PFSK-1 (cell line): ENCODE measurements around the gene PACS2.

Experiments used
- FOXP2 ChIP-seq: optimal IDR thresholded peaks from 2 replicates; pipeline ENCODE3; 2011; ENCODE audit warnings: borderline replicate concordance, control low read depth, inconsistent platforms; ENCODE audit not compliant: insufficient read depth; ENCODE audit errors: extremely low read length, extremely low read depth
- POLR2AphosphoS5 ChIP-seq: IDR thresholded peaks from 2 replicates; pipeline ENCODE4 v1.6.1; 2012; ENCODE audit warnings: low read depth, mild to moderate bottlenecking, control low read depth, low read length, moderate library complexity
- REST ChIP-seq, 2 experiments: IDR thresholded peaks; 2 replicates each; pipeline versions ENCODE4 v1.6.1 to v1.8.0; 2011 to 2012; ENCODE audit warnings: low read depth in 2 of 2, low read length in 2 of 2, control low read depth in 1 of 2, inconsistent platforms in 1 of 2, mild to moderate bottlenecking in 1 of 2, moderate library complexity in 1 of 2; ENCODE audit not compliant: insufficient read depth in 1 of 2
- SIN3A ChIP-seq: IDR thresholded peaks from 2 replicates; pipeline ENCODE4 v1.6.1; 2012; ENCODE audit warnings: mild to moderate bottlenecking, low read length, moderate library complexity, borderline replicate concordance; ENCODE audit not compliant: insufficient read depth
- TAF1 ChIP-seq: IDR thresholded peaks from 2 replicates; pipeline ENCODE4 v1.6.1; 2012; ENCODE audit warnings: low read length, control low read depth, borderline replicate concordance; ENCODE audit not compliant: insufficient read depth

PACS2 gene

GRCh38 chr14:105292826-105293711, 21.5 kb upstream of the PACS2 start:
- TF ChIP-seq POLR2AphosphoS5 = no peak
- no peak for TF ChIP-seq SIN3A
- no peak for TF ChIP-seq REST (IDR thresholded peaks at IDR 0.05; ENCODE audit: insufficient read depth in 1 of 2, low read depth in 2 of 2, low read length in 2 of 2)
- TF ChIP-seq FOXP2 = no peak
- TF ChIP-seq TAF1 = no peak

DNA sequence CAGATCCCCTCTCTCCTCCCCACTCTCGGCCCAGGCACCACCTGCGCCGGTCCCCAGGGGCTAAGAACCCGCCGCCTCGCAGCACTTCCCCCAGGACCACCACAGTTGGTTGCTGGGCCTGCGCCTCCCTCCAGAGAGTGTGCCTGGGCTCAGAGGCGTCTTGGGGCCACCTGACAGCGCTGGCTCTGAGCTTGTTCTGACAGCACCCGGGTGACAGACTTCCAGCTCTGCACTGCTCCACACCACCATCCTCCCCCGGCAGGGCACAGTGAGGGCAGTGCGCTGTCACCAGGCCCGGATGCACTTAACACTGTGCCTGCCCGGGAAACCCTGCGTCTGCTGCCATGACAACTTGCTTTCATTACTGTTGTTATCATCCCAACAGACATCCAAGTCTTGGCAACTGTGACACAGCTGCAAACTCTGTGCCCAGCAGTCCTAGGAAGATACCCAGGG, 20.4 kb upstream of the PACS2 start:
- no peak for TF ChIP-seq FOXP2
- TF ChIP-seq REST (IDR thresholded peaks at IDR 0.05; ENCODE audit: insufficient read depth in 1 of 2, low read depth in 2 of 2, low read length in 2 of 2) = no peak
- no peak for TF ChIP-seq SIN3A
- no peak for TF ChIP-seq POLR2AphosphoS5
- no peak for TF ChIP-seq TAF1

GRCh38 chr14:105299654-105300541, 14.7 kb upstream of the PACS2 start:
- TF ChIP-seq POLR2AphosphoS5 = no peak
- TF ChIP-seq FOXP2 = no peak
- no peak for TF ChIP-seq TAF1
- no peak for TF ChIP-seq REST (IDR thresholded peaks at IDR 0.05; ENCODE audit: insufficient read depth in 1 of 2, low read depth in 2 of 2, low read length in 2 of 2)
- no peak for TF ChIP-seq SIN3A

DNA sequence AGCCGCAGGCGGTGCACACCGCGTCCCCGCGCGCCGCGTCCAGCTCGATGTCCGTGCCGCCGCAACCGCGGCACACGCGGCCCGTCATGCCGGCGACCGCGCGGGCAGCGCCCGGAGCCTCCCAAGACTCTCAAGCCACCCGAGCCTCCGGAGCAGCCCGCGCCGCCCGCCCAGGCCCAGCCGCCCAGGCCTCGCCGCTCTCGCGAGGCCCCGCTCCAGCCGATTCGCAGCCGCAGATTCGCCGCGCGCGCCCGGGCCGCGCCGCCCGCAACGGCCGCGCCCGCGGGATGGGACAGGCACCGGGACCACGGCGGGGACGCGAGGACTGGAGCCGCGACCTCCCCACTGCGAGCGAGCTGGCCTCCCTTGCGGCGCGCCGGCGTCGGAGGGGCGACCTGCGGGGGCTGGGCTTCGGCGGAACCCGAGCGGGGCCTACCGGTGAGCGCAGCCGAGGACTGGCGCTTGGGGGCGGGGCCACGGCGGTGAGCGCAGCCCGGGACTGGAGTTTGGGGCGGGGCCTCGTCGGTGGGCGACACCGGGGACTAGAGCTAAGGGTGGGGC, 13.9 kb upstream of the PACS2 start, which contains the start of gene BRF1:
Gene BRF1, minus strand, starts transcription at position 460 of the 561 bp plus-strand sequence. Its CDS starts 372 bp downstream, at position 88.
- TF ChIP-seq POLR2AphosphoS5 = no peak
- TF ChIP-seq SIN3A = no peak
- TF ChIP-seq FOXP2 = peak; percentile 45
- no peak for TF ChIP-seq REST (IDR thresholded peaks at IDR 0.05; ENCODE audit: insufficient read depth in 1 of 2, low read depth in 2 of 2, low read length in 2 of 2)
- TF ChIP-seq TAF1 = no peak
